ENCODE results near the gene RBMS3. TPM values are rescaled to one million over a fixed set of nuclear protein-coding genes. Genes with fewer than 3 reads are reported as not detected.

RBMS3 gene
- total RNA-seq, 4 donors from 2014 or later = 116 to 171 (median 152) TPM

DNA sequence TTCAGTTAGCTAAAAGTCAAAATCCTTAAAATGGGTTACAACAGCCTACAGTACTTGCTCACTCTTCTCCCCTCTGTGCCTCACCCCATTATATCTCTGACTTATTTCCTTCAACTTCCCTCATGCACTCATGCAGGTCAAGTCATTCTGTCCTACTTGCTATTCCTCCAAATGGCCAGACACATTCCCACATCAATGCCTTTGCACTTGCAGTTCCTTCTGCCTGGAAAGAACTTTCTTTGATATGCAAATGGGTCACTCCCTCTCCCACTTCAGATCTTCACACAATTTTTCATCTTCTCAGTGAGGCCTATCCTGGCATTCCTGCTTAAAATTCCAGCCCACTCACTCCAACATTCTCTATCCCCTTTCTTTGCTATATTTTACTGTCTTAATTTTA, 778.4 kb downstream of the RBMS3 start:
- Histone ChIP-seq H3K36me3 (no peaks in the 10 kb centered on the region), H3K4me3 (replicated peaks in 1 of 3) (no peak overlapping the region), H3K9me3 (no peaks in the 10 kb centered on the region), H3K27me3 (no peaks in the 10 kb centered on the region), H3K4me1 (no peaks in the 10 kb centered on the region), H3K27ac (no peak overlapping the region)
- TF ChIP-seq POLR2A (IDR thresholded peaks at IDR 0.05) = no peak
- TF ChIP-seq CTCF (IDR thresholded peaks at IDR 0.05) = no peak
- DNase-seq = no peak
- intact Hi-C loops (cut with DNase I) = no loop called here

Small RNAs within 50 kb of the gene (small RNA-seq; reads per million reads assigned to genes)
- not detected for gene MTND4LP9

Data from thyroid gland (tissue), 4 donors.